Psoas muscle (tissue), 8 donors: Measurements from ENCODE around the gene CHD3. TPM values are rescaled to one million over a fixed set of nuclear protein-coding genes. Genes with fewer than 3 reads are reported as not detected.

Experiments used
- ATAC-seq, 4 donors: fragments of 200-7000 bp; cut with Tn5 transposase; one replicate each; pipeline ENCODE4 v1.9.1; 2020; ENCODE audit warnings: moderate library complexity in 3 of 4, mild to moderate bottlenecking in 2 of 4
- DNase-seq, 2 donors: peaks; one replicate each; pipeline ENCODE4 v3.0.0-alpha.2; 2020
- H3K27ac ChIP-seq: fragments of 200-600 bp; one replicate; pipeline ENCODE4 v1.8.0; 2022
- H3K27me3 ChIP-seq, 3 donors: fragments of 200-600 bp in 1 of 3; one replicate each; pipeline versions ENCODE4 v1.6.1 to v1.8.0; 2013 to 2022; ENCODE audit warnings: low read length in 2 of 3, mild to moderate bottlenecking in 2 of 3, moderate library complexity in 1 of 3; ENCODE audit not compliant: insufficient read depth in 3 of 3
- H3K36me3 ChIP-seq, 2 donors: fragments of 200-600 bp in 1 of 2; one replicate each; pipeline versions ENCODE4 v1.6.1 to v1.8.0; 2013 to 2022; ENCODE audit warnings: low read depth in 1 of 2, mild to moderate bottlenecking in 1 of 2, moderate library complexity in 1 of 2; ENCODE audit not compliant: insufficient read depth in 1 of 2
- H3K4me1 ChIP-seq: fragments of 200-600 bp; one replicate; pipeline ENCODE4 v1.8.0; 2022
- H3K4me3 ChIP-seq: fragments of 200-600 bp; one replicate; pipeline ENCODE4 v1.8.0; 2022; ENCODE audit warnings: mild to moderate bottlenecking
- H3K9me3 ChIP-seq: fragments of 200-600 bp; one replicate; pipeline ENCODE4 v1.8.0; 2022
- CTCF ChIP-seq: fragments of 200-600 bp; IDR thresholded peaks from one replicate; pipeline ENCODE4 v1.8.0; 2022; ENCODE audit warnings: antibody characterized with exemption
- WGBS, 3 donors: extraction: QIAGEN DNeasy Blood & Tissue Kit; methylation state at CpG; one replicate each; pipeline versions ENCODE4 v1.1.6 to v1.1.7; 2013; 5-methylcytosine and 5-hydroxymethylcytosine counted together
- intact Hi-C, 2 donors: fragments of 100-400 bp; cut with DNase I; formaldehyde crosslinking; loops; one replicate each; pipeline versions ENCODE4 v1.11.0 to v1.14.2; 2022
- polyA plus RNA-seq, 3 donors: library from polyadenylated mRNA; stranded (reverse); fragments of 200-250 nt; gene quantifications; one replicate each; pipeline ENCODE4 v1.2.3, GENCODE V29; 2013
- total RNA-seq, 4 donors: library from RNA; stranded (reverse); fragmentation: NEBNext Ultra II Directional in 2 of 4; extraction: Animal tissue kit (Norgen Biotek cat#: 25700) in 2 of 4; gene quantifications; one replicate each; pipeline versions ENCODE4 v1.2.1 to v1.2.4, GENCODE V29; 2021 to 2023
- donor health status: healthy with polysubstance abuse.
- donor health status: DM: no; HTN: no; CAD: no; lungs with moderate emphysema.
- donor health status: Bipolar disorder and iron deficiency.
- donor health status: healthy.
- donor health status: DM: yes; HTN: yes; CAD: no.
- donor health status: DM: no; HTN: no; CAD: no.
- donor health status: DM: no; HTN: no; CAD: no.
- donor health status: DM: yes; HTN: yes; CAD: no.

The CHD3 gene
- total and polyA plus RNA-seq, 7 donors, result 3.3 to 13.1 (median 6.9) TPM

DNA sequence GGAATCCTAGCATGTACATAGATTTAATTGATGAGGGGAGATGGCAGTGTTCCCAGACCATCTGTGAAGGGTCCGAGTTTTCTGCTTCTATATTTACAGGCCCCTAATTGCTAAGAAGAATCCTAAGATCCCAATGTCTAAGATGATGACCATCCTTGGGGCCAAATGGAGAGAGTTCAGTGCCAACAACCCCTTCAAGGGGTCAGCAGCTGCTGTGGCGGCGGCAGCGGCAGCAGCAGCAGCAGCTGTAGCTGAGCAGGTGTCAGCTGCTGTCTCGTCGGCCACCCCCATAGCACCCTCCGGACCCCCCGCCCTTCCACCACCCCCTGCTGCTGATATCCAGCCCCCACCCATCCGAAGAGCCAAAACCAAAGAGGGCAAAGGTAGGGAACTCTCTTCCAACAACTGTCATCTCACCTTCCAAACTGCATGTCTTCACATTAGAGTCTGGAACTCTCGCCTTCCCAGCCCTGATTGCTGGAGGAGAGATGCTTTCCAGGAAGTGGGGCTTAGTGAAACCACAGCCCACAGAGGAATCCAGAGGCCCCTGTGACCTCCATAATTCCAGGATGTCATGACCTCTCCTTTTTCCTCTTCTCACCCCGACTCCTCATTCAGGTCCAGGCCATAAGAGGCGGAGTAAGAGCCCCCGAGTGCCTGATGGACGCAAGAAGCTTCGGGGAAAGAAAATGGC is 4.7 kb downstream of the CHD3 start:
- DNase-seq (no peak), ATAC-seq (no peak)
- TF ChIP-seq CTCF, result no peak
- intact Hi-C loops, result no loop called here
- H3K9me3 ChIP-seq, result no peaks in the 10 kb centered on the region
- no peak overlapping the region for H3K27ac ChIP-seq
- peaks cover 21% of the 10 kb centered on the region for H3K4me1 ChIP-seq
- no peak overlapping the region for H3K4me3 ChIP-seq
- H3K27me3 ChIP-seq, result no peaks in the 10 kb centered on the region
- WGBS, 3 donors, result 62 to 67% (median 64%) methylated on average over 15 of the region's 15 CpGs
- peaks cover 0 to 28% of the 10 kb centered on the region in 2 donors for H3K36me3 ChIP-seq

DNA sequence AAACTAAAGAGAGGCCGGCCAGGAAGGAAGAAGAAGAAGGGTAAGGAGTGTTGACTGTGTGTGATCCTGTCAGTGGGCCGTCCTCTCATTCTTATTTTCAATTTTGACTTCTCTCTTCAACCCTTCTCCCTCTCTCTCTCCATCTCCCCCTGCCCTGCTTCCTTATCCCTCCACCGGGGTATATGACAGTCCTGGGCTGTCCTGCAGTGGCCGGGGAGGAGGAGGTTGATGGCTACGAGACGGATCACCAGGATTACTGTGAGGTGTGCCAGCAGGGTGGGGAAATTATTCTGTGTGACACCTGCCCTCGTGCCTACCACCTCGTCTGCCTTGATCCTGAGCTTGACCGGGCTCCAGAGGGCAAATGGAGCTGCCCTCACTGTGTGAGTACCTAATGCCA is 5.6 kb downstream of the CHD3 start:
- intact Hi-C loops, result no loop called here
- H3K9me3 ChIP-seq, result no peaks in the 10 kb centered on the region
- ATAC-seq (no peak), DNase-seq (no peak)
- H3K27ac ChIP-seq, result no peak overlapping the region
- no peaks in the 10 kb centered on the region for H3K27me3 ChIP-seq
- no peak for TF ChIP-seq CTCF
- H3K36me3 ChIP-seq, result peaks cover 0 to 36% of the 10 kb centered on the region in 2 donors
- whole genome bisulfite sequencing, 3 donors, result 93 to 95% (median 94%) methylated on average over 9 of the region's 9 CpGs
- peaks cover 13% of the 10 kb centered on the region for H3K4me1 ChIP-seq
- no peak overlapping the region for H3K4me3 ChIP-seq

GRCh38 chr17:7894866-7895265 is 6.3 kb downstream of the CHD3 start:
- TF ChIP-seq CTCF, result no peak
- H3K27ac ChIP-seq, result no peak overlapping the region
- H3K9me3 ChIP-seq, result no peaks in the 10 kb centered on the region
- ATAC-seq, result no peak
- peaks cover 0 to 42% of the 10 kb centered on the region in 2 donors for H3K36me3 ChIP-seq
- H3K4me3 ChIP-seq, result no peak overlapping the region
- intact Hi-C loops, result loop anchor here (5.0 kb wide), 2 partner anchors 33 to 73 kb away; no protein-coding TSS in a partner anchor
- peaks cover 6% of the 10 kb centered on the region for H3K4me1 ChIP-seq
- WGBS, 3 donors, result 91 to 93% (median 92%) methylated on average over 8 of the region's 8 CpGs
- H3K27me3 ChIP-seq, result no peaks in the 10 kb centered on the region
- no peak for DNase-seq

GRCh38 chr17:7897090-7897489 is 8.5 kb downstream of the CHD3 start:
- Histone ChIP-seq H3K9me3 (no peaks in the 10 kb centered on the region), H3K4me3 (no peak overlapping the region), H3K27me3 (no peaks in the 10 kb centered on the region), H3K27ac (no peak overlapping the region), H3K4me1 (peaks cover 2% of the 10 kb centered on the region), H3K36me3 (peaks cover 0 to 46% of the 10 kb centered on the region in 2 donors)
- ATAC-seq, result no peak
- WGBS, 3 donors, result 86 to 88% (median 87%) methylated on average over 13 of the region's 13 CpGs
- intact Hi-C loops, result loop anchor here (1.0 to 5.0 kb wide), 3 partner anchors 35 to 75 kb away; no protein-coding TSS in a partner anchor
- DNase-seq, result no peak
- TF ChIP-seq CTCF, result no peak
